GM23338 (cell line): Measurements from ENCODE around the gene HECTD1. TPM values are rescaled to one million over a fixed set of nuclear protein-coding genes. Genes with fewer than 3 reads are reported as not detected.

Experiments
- ATAC-seq: fragments of 200-7000 bp; cut with Tn5 transposase; 3 replicates; pipeline ENCODE4 v1.9.1; 2020
- DNase-seq: peaks from one replicate; pipeline ENCODE4 v3.0.0-alpha.2; 2015; ENCODE audit warnings: low spot score
- H2AFZ ChIP-seq: fragments of 200-600 bp; sonication (generic); 2 replicates; pipeline ENCODE4 v1.8.0; 2016; ENCODE audit warnings: antibody characterized with exemption, mild to moderate bottlenecking, moderate library complexity
- H3F3A ChIP-seq: fragments of 200-600 bp; sonication (generic); replicated peaks from 2 replicates; pipeline ENCODE4 v1.8.0; 2017; ENCODE audit warnings: antibody characterized with exemption, mixed run types, low read depth
- H3K27ac ChIP-seq: fragments of 200-600 bp; sonication (generic); 2 replicates; pipeline ENCODE4 v1.6.1; 2016; ENCODE audit warnings: low read depth
- H3K27me3 ChIP-seq: fragments of 200-600 bp; sonication (generic); 2 replicates; pipeline ENCODE4 v1.8.0; 2016; ENCODE audit warnings: mild to moderate bottlenecking, mixed run types, moderate library complexity; ENCODE audit not compliant: insufficient read depth
- H3K36me3 ChIP-seq: fragments of 200-600 bp; sonication (generic); 2 replicates; pipeline ENCODE4 v1.8.0; 2016; ENCODE audit warnings: mild to moderate bottlenecking; ENCODE audit not compliant: insufficient read depth
- H3K4me1 ChIP-seq: fragments of 200-600 bp; sonication (generic); 2 replicates; pipeline ENCODE4 v1.8.0; 2016; ENCODE audit warnings: mild to moderate bottlenecking, moderate library complexity; ENCODE audit not compliant: insufficient read depth
- H3K4me2 ChIP-seq: fragments of 200-600 bp; sonication (generic); 2 replicates; pipeline ENCODE4 v1.7.1; 2017; ENCODE audit warnings: mixed run types
- H3K4me3 ChIP-seq: fragments of 200-600 bp; sonication (generic); 2 replicates; pipeline ENCODE4 v1.6.1; 2016; ENCODE audit warnings: mixed run types
- H3K79me2 ChIP-seq: fragments of 200-600 bp; sonication (generic); replicated peaks from 2 replicates; pipeline ENCODE4 v1.8.0; 2017; ENCODE audit warnings: mild to moderate bottlenecking; ENCODE audit not compliant: insufficient read depth
- H3K9me2 ChIP-seq: fragments of 200-600 bp; sonication (generic); 2 replicates; pipeline ENCODE4 v1.8.0; 2017; ENCODE audit not compliant: insufficient read depth
- H4K20me1 ChIP-seq: fragments of 200-600 bp; sonication (generic); replicated peaks from 2 replicates; pipeline ENCODE4 v1.8.0; 2017; ENCODE audit warnings: mild to moderate bottlenecking; ENCODE audit not compliant: insufficient read depth
- H3K27ac Mint-ChIP-seq: 2 replicates; pipeline ENCODE4 v1.8.0; 2020; ENCODE audit warnings: inconsistent platforms, mild to moderate bottlenecking, moderate library complexity, mixed read lengths
- H3K27me3 Mint-ChIP-seq: 3 replicates; pipeline ENCODE4 v1.8.0; 2022; ENCODE audit warnings: low read depth, mild to moderate bottlenecking, moderate library complexity, mixed read lengths, inconsistent platforms; ENCODE audit not compliant: insufficient read depth, poor library complexity
- H3K36me3 Mint-ChIP-seq: 3 replicates; pipeline ENCODE4 v1.8.0; 2021; ENCODE audit warnings: low read depth, mild to moderate bottlenecking, inconsistent platforms, moderate library complexity, mixed read lengths
- H3K4me1 Mint-ChIP-seq: 3 replicates; pipeline ENCODE4 v1.8.0; 2020; ENCODE audit warnings: mild to moderate bottlenecking, inconsistent platforms, mixed read lengths
- H3K4me3 Mint-ChIP-seq: 3 replicates; pipeline ENCODE4 v1.8.0; 2021; ENCODE audit warnings: moderate library complexity, mild to moderate bottlenecking, inconsistent platforms, mixed read lengths
- H3K9me3 Mint-ChIP-seq: 3 replicates; pipeline ENCODE4 v1.8.0; 2020; ENCODE audit warnings: moderate library complexity, mild to moderate bottlenecking, inconsistent platforms, mixed read lengths
- CREB1 ChIP-seq: fragments of 250-450 bp; sonication (Bioruptor Pico); IDR thresholded peaks from 2 replicates; pipeline ENCODE4 v1.5.0; 2020; ENCODE audit warnings: low read depth, mild to moderate bottlenecking, moderate library complexity
- EZH2 ChIP-seq: fragments of 200-600 bp; sonication (generic); IDR thresholded peaks from one replicate; pipeline ENCODE4 v1.8.0; 2017; ENCODE audit warnings: antibody characterized with exemption, mild to moderate bottlenecking, low read depth; ENCODE audit not compliant: unreplicated experiment
- EZH2phosphoT487 ChIP-seq: fragments of 200-600 bp; sonication (generic); IDR thresholded peaks from one replicate; pipeline ENCODE4 v1.8.1; 2018; ENCODE audit warnings: antibody characterized with exemption; ENCODE audit not compliant: unreplicated experiment
- JUNB ChIP-seq: IDR thresholded peaks from one replicate; pipeline ENCODE4 v1.6.1; 2016; ENCODE audit warnings: antibody characterized with exemption; ENCODE audit not compliant: unreplicated experiment
- POLR2AphosphoS5 ChIP-seq: IDR thresholded peaks from 2 replicates; pipeline ENCODE4 v1.6.1; 2016; ENCODE audit warnings: antibody characterized with exemption, low read depth
- STAT1 ChIP-seq: IDR thresholded peaks from one replicate; pipeline ENCODE4 v1.6.1; 2016; ENCODE audit warnings: antibody characterized with exemption; ENCODE audit not compliant: unreplicated experiment
- ZNF114 ChIP-seq: fragments of 250-450 bp; sonication (Bioruptor Pico); IDR thresholded peaks from 2 replicates; pipeline ENCODE4 v1.5.0; 2020; ENCODE audit warnings: mild to moderate bottlenecking, moderate library complexity
- ZNF331 ChIP-seq: fragments of 250-450 bp; sonication (Bioruptor Pico); IDR thresholded peaks from 2 replicates; pipeline ENCODE4 v1.5.0; 2020; ENCODE audit warnings: low read depth, mild to moderate bottlenecking, moderate library complexity
- polyA plus RNA-seq: library from polyadenylated mRNA; unstranded; fragments of >200 nt; fragmentation: Nextera tagmentation; extraction: Ambion mirVana; gene quantifications from 2 replicates; pipeline ENCODE4 v1.2.1, GENCODE V29; 2016
- total RNA-seq: library from RNA; depleted of rRNA; stranded (reverse); fragments of >200 nt; shearing (Covaris generic); gene quantifications from 2 replicates; pipeline ENCODE4 v1.2.3, GENCODE V29; 2014
- TF ChIP-seq, protein P1 (sequence below): fragments of 250-450 bp; sonication (Bioruptor Pico); IDR thresholded peaks from 2 replicates; pipeline ENCODE4 v1.5.0; 2020; ENCODE audit warnings: mild to moderate bottlenecking, moderate library complexity
- TF ChIP-seq, protein P2 (sequence below), 2 experiments: fragments of 200-600 bp in 1 of 2; sonication (generic) in 1 of 2; conservative IDR thresholded peaks; 2 replicates each; pipeline versions ENCODE4 v1.5.1 to v1.6.1; 2016 to 2017; ENCODE audit warnings: antibody characterized with exemption in 2 of 2, low read depth in 2 of 2, mild to moderate bottlenecking in 2 of 2, moderate library complexity in 1 of 2
- TF ChIP-seq, protein P3 (sequence below): IDR thresholded peaks from 2 replicates; pipeline ENCODE4 v1.6.1; 2016; ENCODE audit warnings: antibody characterized with exemption
- TF ChIP-seq, protein P4 (sequence below): IDR thresholded peaks from one replicate; pipeline ENCODE4 v1.6.1; 2018; ENCODE audit warnings: antibody characterized with exemption; ENCODE audit not compliant: unreplicated experiment

The HECTD1 gene
- total and polyA plus RNA-seq, 2 experiments from 2014 or later = 42.1 to 132 TPM

DNA sequence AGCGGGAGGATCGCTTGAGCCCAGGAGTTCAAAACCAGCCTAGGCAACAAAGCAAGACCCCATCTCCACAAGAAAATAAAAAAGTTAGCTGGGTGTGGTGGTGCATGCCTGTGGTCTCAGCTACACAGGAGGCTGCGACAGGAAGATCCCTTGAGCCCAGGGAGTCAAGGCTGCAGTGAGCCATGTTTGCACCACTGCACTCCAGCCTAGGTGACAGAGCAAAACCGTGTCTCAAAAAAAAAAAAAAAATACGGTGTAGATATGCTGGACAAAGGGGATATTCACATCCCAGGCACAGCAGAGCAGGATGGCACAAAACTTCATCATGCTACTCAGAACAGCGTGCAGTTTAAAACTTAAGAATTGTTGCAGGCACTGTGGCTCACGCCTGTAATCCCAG, 156.6 kb downstream of the HECTD1 start:
- DNase-seq (no peak), ATAC-seq (no peak)
- H3K4me3 Mint-ChIP-seq = no peak overlapping the region
- no peaks in the 10 kb centered on the region for H3K27me3 Mint-ChIP-seq
- no peaks in the 10 kb centered on the region; the same call in 2 of the 3 replicates for H3K4me1 Mint-ChIP-seq
- no peaks in the 10 kb centered on the region for H3K9me3 Mint-ChIP-seq
- Histone ChIP-seq H3K36me3 (no peaks in the 10 kb centered on the region), H3K4me2 (no peak overlapping the region), H4K20me1 (no peaks in the 10 kb centered on the region), H3K4me1 (no peaks in the 10 kb centered on the region), H3K4me3 (no peak overlapping the region), H3K79me2 (peaks cover 17% of the 10 kb centered on the region), H2AFZ (no peak overlapping the region), H3K27ac (no peak overlapping the region), H3K9me2 (no peaks in the 10 kb centered on the region), H3F3A (no peaks in the 10 kb centered on the region), H3K27me3 (no peaks in the 10 kb centered on the region)
- TF ChIP-seq STAT1 (no peak), POLR2AphosphoS5 (no peak), JUNB (no peak), ZNF114 (CRISPR knock-in tag) (no peak), EZH2phosphoT487 (no peak), ZNF331 (CRISPR knock-in tag) (no peak), EZH2 (no peak), CREB1 (CRISPR knock-in tag) (no peak)
- TF ChIP-seq, protein P1, sequence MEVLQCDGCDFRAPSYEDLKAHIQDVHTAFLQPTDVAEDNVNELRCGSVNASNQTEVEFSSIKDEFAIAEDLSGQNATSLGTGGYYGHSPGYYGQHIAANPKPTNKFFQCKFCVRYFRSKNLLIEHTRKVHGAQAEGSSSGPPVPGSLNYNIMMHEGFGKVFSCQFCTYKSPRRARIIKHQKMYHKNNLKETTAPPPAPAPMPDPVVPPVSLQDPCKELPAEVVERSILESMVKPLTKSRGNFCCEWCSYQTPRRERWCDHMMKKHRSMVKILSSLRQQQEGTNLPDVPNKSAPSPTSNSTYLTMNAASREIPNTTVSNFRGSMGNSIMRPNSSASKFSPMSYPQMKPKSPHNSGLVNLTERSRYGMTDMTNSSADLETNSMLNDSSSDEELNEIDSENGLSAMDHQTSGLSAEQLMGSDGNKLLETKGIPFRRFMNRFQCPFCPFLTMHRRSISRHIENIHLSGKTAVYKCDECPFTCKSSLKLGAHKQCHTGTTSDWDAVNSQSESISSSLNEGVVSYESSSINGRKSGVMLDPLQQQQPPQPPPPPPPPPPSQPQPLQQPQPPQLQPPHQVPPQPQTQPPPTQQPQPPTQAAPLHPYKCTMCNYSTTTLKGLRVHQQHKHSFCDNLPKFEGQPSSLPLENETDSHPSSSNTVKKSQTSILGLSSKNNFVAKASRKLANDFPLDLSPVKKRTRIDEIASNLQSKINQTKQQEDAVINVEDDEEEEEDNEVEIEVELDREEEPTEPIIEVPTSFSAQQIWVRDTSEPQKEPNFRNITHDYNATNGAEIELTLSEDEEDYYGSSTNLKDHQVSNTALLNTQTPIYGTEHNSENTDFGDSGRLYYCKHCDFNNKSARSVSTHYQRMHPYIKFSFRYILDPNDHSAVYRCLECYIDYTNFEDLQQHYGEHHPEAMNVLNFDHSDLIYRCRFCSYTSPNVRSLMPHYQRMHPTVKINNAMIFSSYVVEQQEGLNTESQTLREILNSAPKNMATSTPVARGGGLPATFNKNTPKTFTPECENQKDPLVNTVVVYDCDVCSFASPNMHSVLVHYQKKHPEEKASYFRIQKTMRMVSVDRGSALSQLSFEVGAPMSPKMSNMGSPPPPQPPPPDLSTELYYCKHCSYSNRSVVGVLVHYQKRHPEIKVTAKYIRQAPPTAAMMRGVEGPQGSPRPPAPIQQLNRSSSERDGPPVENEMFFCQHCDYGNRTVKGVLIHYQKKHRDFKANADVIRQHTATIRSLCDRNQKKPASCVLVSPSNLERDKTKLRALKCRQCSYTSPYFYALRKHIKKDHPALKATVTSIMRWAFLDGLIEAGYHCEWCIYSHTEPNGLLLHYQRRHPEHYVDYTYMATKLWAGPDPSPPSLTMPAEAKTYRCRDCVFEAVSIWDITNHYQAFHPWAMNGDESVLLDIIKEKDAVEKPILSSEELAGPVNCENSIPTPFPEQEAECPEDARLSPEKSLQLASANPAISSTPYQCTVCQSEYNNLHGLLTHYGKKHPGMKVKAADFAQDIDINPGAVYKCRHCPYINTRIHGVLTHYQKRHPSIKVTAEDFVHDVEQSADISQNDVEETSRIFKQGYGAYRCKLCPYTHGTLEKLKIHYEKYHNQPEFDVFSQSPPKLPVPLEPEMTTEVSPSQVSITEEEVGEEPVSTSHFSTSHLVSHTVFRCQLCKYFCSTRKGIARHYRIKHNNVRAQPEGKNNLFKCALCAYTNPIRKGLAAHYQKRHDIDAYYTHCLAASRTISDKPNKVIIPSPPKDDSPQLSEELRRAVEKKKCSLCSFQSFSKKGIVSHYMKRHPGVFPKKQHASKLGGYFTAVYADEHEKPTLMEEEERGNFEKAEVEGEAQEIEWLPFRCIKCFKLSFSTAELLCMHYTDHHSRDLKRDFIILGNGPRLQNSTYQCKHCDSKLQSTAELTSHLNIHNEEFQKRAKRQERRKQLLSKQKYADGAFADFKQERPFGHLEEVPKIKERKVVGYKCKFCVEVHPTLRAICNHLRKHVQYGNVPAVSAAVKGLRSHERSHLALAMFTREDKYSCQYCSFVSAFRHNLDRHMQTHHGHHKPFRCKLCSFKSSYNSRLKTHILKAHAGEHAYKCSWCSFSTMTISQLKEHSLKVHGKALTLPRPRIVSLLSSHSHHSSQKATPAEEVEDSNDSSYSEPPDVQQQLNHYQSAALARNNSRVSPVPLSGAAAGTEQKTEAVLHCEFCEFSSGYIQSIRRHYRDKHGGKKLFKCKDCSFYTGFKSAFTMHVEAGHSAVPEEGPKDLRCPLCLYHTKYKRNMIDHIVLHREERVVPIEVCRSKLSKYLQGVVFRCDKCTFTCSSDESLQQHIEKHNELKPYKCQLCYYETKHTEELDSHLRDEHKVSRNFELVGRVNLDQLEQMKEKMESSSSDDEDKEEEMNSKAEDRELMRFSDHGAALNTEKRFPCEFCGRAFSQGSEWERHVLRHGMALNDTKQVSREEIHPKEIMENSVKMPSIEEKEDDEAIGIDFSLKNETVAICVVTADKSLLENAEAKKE (CRISPR knock-in tag) = no peak
- TF ChIP-seq, protein P2, sequence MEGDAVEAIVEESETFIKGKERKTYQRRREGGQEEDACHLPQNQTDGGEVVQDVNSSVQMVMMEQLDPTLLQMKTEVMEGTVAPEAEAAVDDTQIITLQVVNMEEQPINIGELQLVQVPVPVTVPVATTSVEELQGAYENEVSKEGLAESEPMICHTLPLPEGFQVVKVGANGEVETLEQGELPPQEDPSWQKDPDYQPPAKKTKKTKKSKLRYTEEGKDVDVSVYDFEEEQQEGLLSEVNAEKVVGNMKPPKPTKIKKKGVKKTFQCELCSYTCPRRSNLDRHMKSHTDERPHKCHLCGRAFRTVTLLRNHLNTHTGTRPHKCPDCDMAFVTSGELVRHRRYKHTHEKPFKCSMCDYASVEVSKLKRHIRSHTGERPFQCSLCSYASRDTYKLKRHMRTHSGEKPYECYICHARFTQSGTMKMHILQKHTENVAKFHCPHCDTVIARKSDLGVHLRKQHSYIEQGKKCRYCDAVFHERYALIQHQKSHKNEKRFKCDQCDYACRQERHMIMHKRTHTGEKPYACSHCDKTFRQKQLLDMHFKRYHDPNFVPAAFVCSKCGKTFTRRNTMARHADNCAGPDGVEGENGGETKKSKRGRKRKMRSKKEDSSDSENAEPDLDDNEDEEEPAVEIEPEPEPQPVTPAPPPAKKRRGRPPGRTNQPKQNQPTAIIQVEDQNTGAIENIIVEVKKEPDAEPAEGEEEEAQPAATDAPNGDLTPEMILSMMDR (conservative IDR thresholded peaks at IDR 0.05; ENCODE audit: low read depth in 2 of 2) = no peak
- TF ChIP-seq, protein P3, sequence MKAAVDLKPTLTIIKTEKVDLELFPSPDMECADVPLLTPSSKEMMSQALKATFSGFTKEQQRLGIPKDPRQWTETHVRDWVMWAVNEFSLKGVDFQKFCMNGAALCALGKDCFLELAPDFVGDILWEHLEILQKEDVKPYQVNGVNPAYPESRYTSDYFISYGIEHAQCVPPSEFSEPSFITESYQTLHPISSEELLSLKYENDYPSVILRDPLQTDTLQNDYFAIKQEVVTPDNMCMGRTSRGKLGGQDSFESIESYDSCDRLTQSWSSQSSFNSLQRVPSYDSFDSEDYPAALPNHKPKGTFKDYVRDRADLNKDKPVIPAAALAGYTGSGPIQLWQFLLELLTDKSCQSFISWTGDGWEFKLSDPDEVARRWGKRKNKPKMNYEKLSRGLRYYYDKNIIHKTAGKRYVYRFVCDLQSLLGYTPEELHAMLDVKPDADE = no peak
- TF ChIP-seq, protein P4, sequence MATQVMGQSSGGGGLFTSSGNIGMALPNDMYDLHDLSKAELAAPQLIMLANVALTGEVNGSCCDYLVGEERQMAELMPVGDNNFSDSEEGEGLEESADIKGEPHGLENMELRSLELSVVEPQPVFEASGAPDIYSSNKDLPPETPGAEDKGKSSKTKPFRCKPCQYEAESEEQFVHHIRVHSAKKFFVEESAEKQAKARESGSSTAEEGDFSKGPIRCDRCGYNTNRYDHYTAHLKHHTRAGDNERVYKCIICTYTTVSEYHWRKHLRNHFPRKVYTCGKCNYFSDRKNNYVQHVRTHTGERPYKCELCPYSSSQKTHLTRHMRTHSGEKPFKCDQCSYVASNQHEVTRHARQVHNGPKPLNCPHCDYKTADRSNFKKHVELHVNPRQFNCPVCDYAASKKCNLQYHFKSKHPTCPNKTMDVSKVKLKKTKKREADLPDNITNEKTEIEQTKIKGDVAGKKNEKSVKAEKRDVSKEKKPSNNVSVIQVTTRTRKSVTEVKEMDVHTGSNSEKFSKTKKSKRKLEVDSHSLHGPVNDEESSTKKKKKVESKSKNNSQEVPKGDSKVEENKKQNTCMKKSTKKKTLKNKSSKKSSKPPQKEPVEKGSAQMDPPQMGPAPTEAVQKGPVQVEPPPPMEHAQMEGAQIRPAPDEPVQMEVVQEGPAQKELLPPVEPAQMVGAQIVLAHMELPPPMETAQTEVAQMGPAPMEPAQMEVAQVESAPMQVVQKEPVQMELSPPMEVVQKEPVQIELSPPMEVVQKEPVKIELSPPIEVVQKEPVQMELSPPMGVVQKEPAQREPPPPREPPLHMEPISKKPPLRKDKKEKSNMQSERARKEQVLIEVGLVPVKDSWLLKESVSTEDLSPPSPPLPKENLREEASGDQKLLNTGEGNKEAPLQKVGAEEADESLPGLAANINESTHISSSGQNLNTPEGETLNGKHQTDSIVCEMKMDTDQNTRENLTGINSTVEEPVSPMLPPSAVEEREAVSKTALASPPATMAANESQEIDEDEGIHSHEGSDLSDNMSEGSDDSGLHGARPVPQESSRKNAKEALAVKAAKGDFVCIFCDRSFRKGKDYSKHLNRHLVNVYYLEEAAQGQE = no peak
- H3K36me3 Mint-ChIP-seq = no peaks in the 10 kb centered on the region; the same call in 2 of the 3 replicates
- H3K27ac Mint-ChIP-seq = no peak overlapping the region
